K562 (cell line): Measurements from ENCODE around the gene SEC22A. TPM values are rescaled to one million over a fixed set of nuclear protein-coding genes. Genes with fewer than 3 reads are reported as not detected.

Experiments
- ATAC-seq: fragments of 200-7000 bp; cut with Tn5 transposase; 3 replicates; pipeline ENCODE4 v1.9.1; 2020; ENCODE audit warnings: moderate library complexity
- BruUV-seq: library from RNA; stranded (reverse); fragments of 400-500 nt; replicated peaks from 2 replicates; lab custom pipeline; 2021; lab: Mats Ljungman, UMichigan
- CTCF ChIA-PET: fragments of 300-600 bp; formaldehyde crosslinking; extraction: SDS; loops from one replicate; lab custom pipeline; 2021; ENCODE audit warnings: low intra/inter-chr PET ratio; lab: Yijun Ruan, JAX
- POLR2A ChIA-PET: fragments of 300-600, 350-650 bp; sonication (Branson Sonifier 250); formaldehyde crosslinking; extraction: SDS; loops from one replicate; lab custom pipeline; 2021; ENCODE audit warnings: antibody characterized with exemption, inconsistent platforms; lab: Yijun Ruan, JAX
- DNase-seq, 4 experiments: peaks; one replicate each; pipeline versions ENCODE4 v3.0.0 to v3.0.0-alpha.2; 2011 to 2018; ENCODE audit warnings: low spot score in 3 of 4, mixed read lengths in 3 of 4; ENCODE audit errors: extremely low read depth in 1 of 4
- FAIRE-seq: peaks from 2 replicates; lab custom pipeline; 2011; peaks lifted over from hg19 to GRCh38; lab: Jason Lieb, UNC
- H2AFZ ChIP-seq: 2 replicates; pipeline ENCODE4 v1.6.0; 2011; ENCODE audit warnings: low read depth, low read length, control low read depth, inconsistent platforms
- H3K27ac ChIP-seq: fragments of 200-600 bp; 3 replicates; pipeline ENCODE4 v1.8.0; 2011; ENCODE audit warnings: low read depth, mild to moderate bottlenecking, control low read depth, inconsistent platforms, low read length, moderate library complexity, mixed read lengths; ENCODE audit errors: extremely low read depth
- H3K27me3 ChIP-seq, 2 experiments: fragments of 300-600 bp in 1 of 2; 2 replicates in 1 of 2; 3 replicates in 1 of 2; pipeline versions ENCODE4 v1.6.0 to v1.8.0; 2011; ENCODE audit warnings: inconsistent platforms in 2 of 2, low read length in 2 of 2, mild to moderate bottlenecking in 1 of 2, mixed read lengths in 1 of 2, moderate library complexity in 1 of 2; ENCODE audit not compliant: control insufficient read depth in 2 of 2, insufficient read depth in 2 of 2
- H3K36me3 ChIP-seq: fragments of 300-600 bp; 3 replicates; pipeline ENCODE4 v1.8.0; 2011; ENCODE audit warnings: mild to moderate bottlenecking, low read length, inconsistent platforms; ENCODE audit not compliant: control insufficient read depth, insufficient read depth
- H3K4me1 ChIP-seq, 2 experiments: fragments of 200-600 bp in 1 of 2; replicated peaks in 1 of 2; 2 replicates in 1 of 2; 3 replicates in 1 of 2; pipeline versions ENCODE4 v1.5.1 to v1.8.0; 2011; ENCODE audit warnings: inconsistent platforms in 2 of 2, low read length in 2 of 2, mild to moderate bottlenecking in 1 of 2, mixed read lengths in 1 of 2, moderate library complexity in 1 of 2; ENCODE audit not compliant: control insufficient read depth in 2 of 2, insufficient read depth in 2 of 2
- H3K4me2 ChIP-seq: 2 replicates; pipeline ENCODE4 v1.6.1; 2011; ENCODE audit warnings: low read length, control low read depth, inconsistent platforms, mixed read lengths; ENCODE audit not compliant: insufficient read depth
- H3K4me3 ChIP-seq: fragments of 200-600 bp; sonication (generic), shearing (Covaris generic); 2 replicates; pipeline ENCODE4 v1.5.1; 2016; ENCODE audit warnings: control low read depth, inconsistent platforms
- H3K79me2 ChIP-seq: fragments of 200-600 bp; 3 replicates; pipeline ENCODE4 v1.8.0; 2011; ENCODE audit warnings: low read length, inconsistent platforms; ENCODE audit not compliant: control insufficient read depth, insufficient read depth
- H3K9ac ChIP-seq, 2 experiments: 2 replicates each; pipeline versions ENCODE4 v1.6.0 to v1.6.1; 2011; ENCODE audit warnings: low read depth in 2 of 2, low read length in 2 of 2, control low read depth in 1 of 2, inconsistent platforms in 1 of 2, mild to moderate bottlenecking in 1 of 2, mixed read lengths in 1 of 2; ENCODE audit not compliant: insufficient read depth in 1 of 2
- H3K9me1 ChIP-seq: one replicate; pipeline ENCODE4 v1.6.0; 2011; ENCODE audit warnings: inconsistent platforms, mild to moderate bottlenecking, low read length, moderate library complexity; ENCODE audit not compliant: control insufficient read depth, insufficient read depth
- H3K9me3 ChIP-seq: replicated peaks from 2 replicates; pipeline ENCODE4 v1.5.1; 2011; ENCODE audit warnings: low read depth, low read length, inconsistent platforms; ENCODE audit not compliant: control insufficient read depth, insufficient read depth
- H4K20me1 ChIP-seq: replicated peaks from 2 replicates; pipeline ENCODE4 v1.6.1; 2011; ENCODE audit warnings: low read length, inconsistent platforms, mixed read lengths; ENCODE audit not compliant: control insufficient read depth, insufficient read depth
- BHLHE40 ChIP-seq: IDR thresholded peaks from 2 replicates; pipeline ENCODE4 v1.6.1; 2011; ENCODE audit warnings: low read length, improper control_type of control experiment
- BRF2 ChIP-seq: IDR thresholded peaks from 3 replicates; pipeline ENCODE4 v1.6.1; 2011; ENCODE audit warnings: borderline replicate concordance, mild to moderate bottlenecking; ENCODE audit not compliant: insufficient read length, insufficient read depth
- HIVEP1 ChIP-seq: fragments of 250-450 bp; sonication (Bioruptor Pico); IDR thresholded peaks from 2 replicates; pipeline ENCODE4 v1.4.0; 2020; ENCODE audit warnings: mild to moderate bottlenecking
- MED1 ChIP-seq: sonication (generic); formaldehyde crosslinking; IDR thresholded peaks from 2 replicates; pipeline ENCODE4 v1.8.1; 2023; ENCODE audit warnings: missing genetic modification reagents, borderline replicate concordance
- MITF ChIP-seq: IDR thresholded peaks from 2 replicates; pipeline ENCODE4 v1.6.1; 2014; ENCODE audit warnings: antibody characterized with exemption
- MTA2 ChIP-seq: fragments of 450-650 bp; IDR thresholded peaks from 2 replicates; pipeline ENCODE4 v1.6.1; 2016; ENCODE audit warnings: low read depth
- MTF1 ChIP-seq: fragments of 250-450 bp; sonication (Bioruptor Pico); IDR thresholded peaks from 2 replicates; pipeline ENCODE4 v1.9.0; 2021; ENCODE audit warnings: moderate library complexity, mild to moderate bottlenecking, inconsistent platforms, borderline replicate concordance
- OTX1 ChIP-seq: fragments of 450-650 bp; formaldehyde crosslinking; IDR thresholded peaks from 2 replicates; pipeline ENCODE4 v1.4.0; 2022; ENCODE audit warnings: mild to moderate bottlenecking
- RAD51 ChIP-seq: fragments of 450-650 bp; IDR thresholded peaks from 2 replicates; pipeline ENCODE4 v1.7.1; 2016; ENCODE audit warnings: low read depth, mild to moderate bottlenecking, borderline replicate concordance
- SMARCA4 ChIP-seq: fragments of 450-650 bp; IDR thresholded peaks from 2 replicates; pipeline ENCODE4 v1.6.1; 2016
- TCF7L2 ChIP-seq: fragments of 150-350 bp; IDR thresholded peaks from 2 replicates; pipeline ENCODE4 v1.6.1; 2016; ENCODE audit warnings: low read depth, mild to moderate bottlenecking, low read length, moderate library complexity
- ZFPM2 ChIP-seq: fragments of 250-450 bp; sonication (Bioruptor Pico); IDR thresholded peaks from 2 replicates; pipeline ENCODE4 v1.5.1; 2022; ENCODE audit warnings: mild to moderate bottlenecking
- WGBS: fragments of 100-300 bp; shearing (Covaris generic); methylation state at CpG from one replicate; pipeline ENCODE4 v1.1.6; 2016; ENCODE audit warnings: low coverage, mixed read lengths; ENCODE audit not compliant: insufficient coverage; ENCODE audit errors: missing lambda C conversion rate; 5-methylcytosine and 5-hydroxymethylcytosine counted together
- in situ Hi-C: fragments of 300-500 bp; cut with MboI; formaldehyde crosslinking; loops from 4 replicates; pipeline ENCODE4 v1.15.0; 2018; ENCODE audit warnings: inconsistent platforms, mixed read lengths
- intact Hi-C: fragments of 100-400 bp; cut with micrococcal nuclease; formaldehyde crosslinking; loops from 2 replicates; pipeline ENCODE4 v1.14.2; 2022
- polyA plus RNA-seq, 8 experiments: library from polyadenylated mRNA; depleted of rRNA in 4 of 8; stranded (reverse) in 5 of 8; unstranded in 3 of 8; fragments of >200 nt; fragmentation: Nextera tagmentation in 2 of 8; fragmentation: Illumina TruSeq in 1 of 8; extraction: Ambion mirVana in 2 of 8; extraction: Trizol in 1 of 8; gene quantifications; 2 replicates each; pipeline versions ENCODE4 v1.2.1 to v1.2.3, GENCODE V29; 2011 to 2014; ENCODE audit warnings: inconsistent platforms in 1 of 8, missing spikeins in 1 of 8
- total RNA-seq, 7 experiments: library from RNA; depleted of rRNA in 6 of 7; stranded (reverse); fragments of >200 nt in 6 of 7; fragmentation: Illumina TruSeq in 2 of 7; extraction: Trizol in 2 of 7; gene quantifications; 2 replicates each; pipeline versions ENCODE4 v1.2.1 to v1.2.3, GENCODE V29; 2011 to 2021; ENCODE audit warnings: low replicate concordance in 1 of 7

The SEC22A gene
- total and polyA plus RNA-seq, 9 of the 15 experiments (the other 6 are each of a cell fraction or from before 2014, with no cell fraction given): 7.9 to 44.5 (median 20.5) TPM

GRCh38 chr3:123287051-123287961 lies 85.6 kb downstream of the SEC22A start:
- no peaks in the 10 kb centered on the region for H3K9me3 ChIP-seq

GRCh38 chr3:123287962-123288302 lies 86.2 kb downstream of the SEC22A start:
- Histone ChIP-seq H4K20me1 (peaks cover 9% of the 10 kb centered on the region; the same call in 1 of the 2 replicates), H3K4me1 (no peaks in the 10 kb centered on the region), H3K27me3 (peaks cover 0 to 43% of the 10 kb centered on the region in 2 experiments; a peak in 3 of 5 replicates), H3K9me1 (no peaks in the 10 kb centered on the region), H3K9me3 (no peaks in the 10 kb centered on the region), H3K27ac (no peak overlapping the region), H2AFZ (no peak overlapping the region), H3K9ac (no peak overlapping the region), H3K79me2 (no peaks in the 10 kb centered on the region), H3K4me3 (no peak overlapping the region), H3K36me3 (no peaks in the 10 kb centered on the region), H3K4me2 (no peak overlapping the region)
- DNase-seq (no peak), FAIRE-seq (no peak), ATAC-seq (no peak)
- intact Hi-C loops: no loop called here
- in situ Hi-C loops: no loop called here
- ChIA-PET POLR2A (interaction anchor here (0.6 to 0.7 kb wide), 2 partner anchors 12 to 883 kb away, joined by 3 read pairs; no protein-coding TSS in a partner anchor), CTCF (no interaction called here)
- WGBS: 0% methylated on average over 5 of the region's 6 CpGs
- BruUV-seq: no TSS peak
- no peak for TF ChIP-seq BHLHE40
- TF ChIP-seq SMARCA4: no peak
- TF ChIP-seq MTF1 (CRISPR knock-in tag): no peak
- no peak for TF ChIP-seq BRF2
- TF ChIP-seq TCF7L2: no peak
- no peak for TF ChIP-seq MITF
- no peak for TF ChIP-seq RAD51
- TF ChIP-seq HIVEP1: no peak
- no peak for TF ChIP-seq MTA2
- TF ChIP-seq MED1 (CRISPR knock-in tag): no peak
- TF ChIP-seq OTX1: no peak

More at GRCh38 chr3:123287051-123287961, 85.6 kb downstream of the SEC22A start:
- Histone ChIP-seq H3K9me1 (no peaks in the 10 kb centered on the region), H3K9ac (no peak overlapping the region), H3K27me3 (peaks cover 0 to 43% of the 10 kb centered on the region in 2 experiments; a peak in 3 of 5 replicates), H3K4me1 (no peaks in the 10 kb centered on the region), H2AFZ (no peak overlapping the region), H3K4me3 (no peak overlapping the region), H3K36me3 (no peaks in the 10 kb centered on the region), H3K27ac (no peak overlapping the region), H4K20me1 (peaks cover 9% of the 10 kb centered on the region; the same call in 1 of the 2 replicates), H3K79me2 (no peaks in the 10 kb centered on the region), H3K4me2 (no peak overlapping the region)
- DNase-seq (no peak), ATAC-seq (no peak), FAIRE-seq (no peak)
- BruUV-seq: no TSS peak
- ChIA-PET CTCF (no interaction called here), POLR2A (interaction anchor here (0.5 to 0.7 kb wide), 3 partner anchors 13 to 882 kb away, joined by 3 read pairs; no protein-coding TSS in a partner anchor)
- 0% methylated on average over 11 of the region's 14 CpGs for WGBS
- TF ChIP-seq ZFPM2: no peak
- in situ Hi-C loops (no loop called here), intact Hi-C loops (no loop called here)
